Neural crest cell (in vitro differentiated cells): ENCODE measurements around the gene ANKK1. TPM values are rescaled to one million over a fixed set of nuclear protein-coding genes. Genes with fewer than 3 reads are reported as not detected.

Experiments used
- DNase-seq: peaks from one replicate; pipeline ENCODE4 v3.0.0; 2021; ENCODE audit warnings: low read depth, mixed read lengths, low spot score
- H3K27ac Mint-ChIP-seq: one replicate; pipeline ENCODE4 v1.8.0; 2021; ENCODE audit warnings: mild to moderate bottlenecking, mixed read lengths; ENCODE audit not compliant: unreplicated experiment
- H3K27me3 Mint-ChIP-seq: 2 replicates; pipeline ENCODE4 v1.8.0; 2021; ENCODE audit warnings: low read depth, mild to moderate bottlenecking, mixed read lengths
- H3K36me3 Mint-ChIP-seq: 2 replicates; pipeline ENCODE4 v1.8.0; 2021; ENCODE audit warnings: low read depth, mild to moderate bottlenecking, mixed read lengths
- H3K4me1 Mint-ChIP-seq: 2 replicates; pipeline ENCODE4 v1.8.0; 2021; ENCODE audit warnings: mixed read lengths
- H3K4me3 Mint-ChIP-seq: one replicate; pipeline ENCODE4 v1.8.0; 2021; ENCODE audit warnings: mild to moderate bottlenecking, mixed read lengths
- H3K9me3 Mint-ChIP-seq: 2 replicates; pipeline ENCODE4 v1.8.0; 2021; ENCODE audit warnings: mixed read lengths
- CTCF ChIP-seq: fragments of 200-600 bp; sonication (generic); conservative IDR thresholded peaks from 2 replicates; pipeline ENCODE4 v1.5.0; 2021; ENCODE audit warnings: antibody characterized with exemption, mild to moderate bottlenecking
- total RNA-seq: library from RNA; stranded (reverse); gene quantifications from 2 replicates; pipeline ENCODE4 v1.2.1, GENCODE V29; 2021

The ANKK1 gene
- total RNA-seq, 1 donor from 2014 or later: 0.09 TPM

- no peak for TF ChIP-seq CTCF
- DNase-seq: no peak
- Mint-ChIP-seq H3K4me3 (no peak overlapping the region), H3K9me3 (peaks cover 5% of the 10 kb centered on the region), H3K27me3 (peaks cover 17% of the 10 kb centered on the region), H3K36me3 (no peaks in the 10 kb centered on the region), H3K27ac (no peak overlapping the region), H3K4me1 (peaks cover 5% of the 10 kb centered on the region)
These were observed 8.9 kb upstream of the ANKK1 start for GRCh38 chr11:113378692-113379091.

DNA sequence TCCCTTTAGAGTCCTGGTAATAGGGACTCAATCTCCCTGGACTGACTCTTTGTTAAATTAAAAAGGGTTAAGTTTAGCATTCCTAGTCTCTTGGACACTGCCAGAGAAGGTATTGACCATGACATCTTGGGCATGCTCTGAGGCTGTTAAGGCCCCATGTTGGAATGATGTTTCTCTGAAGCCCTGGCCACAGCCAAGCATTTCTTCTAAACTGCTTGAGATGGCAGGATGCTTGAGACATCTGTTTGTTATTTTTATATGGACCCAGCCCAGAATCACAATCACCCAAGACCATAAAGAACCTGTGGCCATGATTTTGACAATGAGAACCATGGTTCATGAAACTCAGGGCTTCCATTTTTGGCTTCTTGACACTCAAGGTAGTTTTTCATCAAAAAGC, 5.5 kb upstream of the ANKK1 start:
- H3K4me1 Mint-ChIP-seq: peaks cover 5% of the 10 kb centered on the region
- H3K9me3 Mint-ChIP-seq: peaks cover 5% of the 10 kb centered on the region
- H3K27ac Mint-ChIP-seq: no peak overlapping the region
- peaks cover 22% of the 10 kb centered on the region for H3K27me3 Mint-ChIP-seq
- H3K4me3 Mint-ChIP-seq: no peak overlapping the region
- no peak for DNase-seq
- H3K36me3 Mint-ChIP-seq: no peaks in the 10 kb centered on the region
- TF ChIP-seq CTCF: no peak

DNA sequence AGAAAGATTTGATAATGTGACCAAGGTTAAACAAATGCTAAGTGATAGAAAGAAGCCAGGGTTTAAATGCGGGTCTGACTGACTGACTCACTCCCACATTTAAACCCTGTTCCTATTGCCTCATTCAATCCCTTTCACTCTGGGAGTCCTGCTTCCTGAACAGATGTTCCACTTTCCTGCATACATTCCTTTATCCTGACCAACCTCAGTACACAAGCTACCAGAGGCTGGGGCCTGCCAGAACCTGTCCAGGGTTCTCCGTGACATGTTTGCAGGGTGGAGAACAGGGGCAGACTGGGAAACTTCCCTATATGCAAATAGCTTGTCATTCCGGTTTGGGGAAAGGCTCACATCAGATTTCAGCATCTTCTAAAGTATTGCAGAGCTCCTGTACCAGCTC, 3.0 kb upstream of the ANKK1 start:
- no peaks in the 10 kb centered on the region for H3K36me3 Mint-ChIP-seq
- TF ChIP-seq CTCF: no peak
- H3K27me3 Mint-ChIP-seq: peaks cover 20% of the 10 kb centered on the region
- H3K4me3 Mint-ChIP-seq: no peak overlapping the region
- peaks cover 5% of the 10 kb centered on the region for H3K9me3 Mint-ChIP-seq
- no peak for DNase-seq
- no peak overlapping the region for H3K27ac Mint-ChIP-seq
- H3K4me1 Mint-ChIP-seq: no peaks in the 10 kb centered on the region

DNA sequence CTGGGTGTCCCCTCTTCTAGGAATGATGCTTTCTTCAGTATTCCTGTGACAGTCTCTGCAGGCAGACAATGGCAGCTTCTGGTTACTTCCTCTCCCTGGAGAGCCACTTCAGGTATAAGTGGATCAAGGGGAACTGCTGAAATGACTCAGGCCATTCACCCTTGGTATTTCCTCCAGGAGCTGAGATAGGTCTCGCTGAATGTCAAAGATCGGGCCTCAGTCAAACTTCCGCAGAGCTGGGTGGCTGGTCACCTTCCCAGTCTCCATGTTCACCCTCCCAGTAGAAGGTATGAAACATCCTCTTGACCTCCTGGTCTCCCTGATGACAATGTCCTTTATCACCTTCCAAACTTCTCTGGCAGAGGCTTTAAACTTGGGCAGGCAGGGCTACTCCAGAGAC, 1.8 kb upstream of the ANKK1 start:
- H3K36me3 Mint-ChIP-seq: no peaks in the 10 kb centered on the region
- H3K27ac Mint-ChIP-seq: no peak overlapping the region
- TF ChIP-seq CTCF: no peak
- no peak overlapping the region for H3K4me3 Mint-ChIP-seq
- DNase-seq: no peak
- no peaks in the 10 kb centered on the region for H3K9me3 Mint-ChIP-seq
- no peaks in the 10 kb centered on the region for H3K4me1 Mint-ChIP-seq
- peaks cover 14% of the 10 kb centered on the region for H3K27me3 Mint-ChIP-seq

DNA sequence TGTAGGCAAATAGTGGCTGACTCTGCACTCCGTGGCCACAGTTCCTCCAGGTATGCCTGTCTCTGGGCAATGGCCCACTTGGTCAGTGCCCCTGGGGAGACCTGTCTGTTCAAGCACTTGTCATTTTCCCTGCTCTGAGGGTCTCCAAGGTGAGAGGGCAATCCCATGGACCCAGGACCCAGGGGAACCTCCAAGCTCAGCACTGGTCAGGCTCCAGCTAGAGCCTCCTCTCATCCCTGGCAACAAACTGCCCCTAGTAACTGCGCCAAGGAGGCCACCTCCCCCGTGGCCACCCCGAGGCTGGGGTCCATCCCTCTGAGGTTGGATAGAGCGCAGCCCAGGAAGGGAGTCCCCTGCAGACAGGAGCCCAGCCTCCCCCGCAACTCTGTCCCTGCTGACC, 713 bp upstream of the ANKK1 start:
- DNase-seq: no peak
- no peak overlapping the region for H3K4me3 Mint-ChIP-seq
- H3K4me1 Mint-ChIP-seq: no peaks in the 10 kb centered on the region
- peaks cover 14% of the 10 kb centered on the region for H3K27me3 Mint-ChIP-seq
- no peaks in the 10 kb centered on the region for H3K9me3 Mint-ChIP-seq
- no peak for TF ChIP-seq CTCF
- H3K27ac Mint-ChIP-seq: no peak overlapping the region
- H3K36me3 Mint-ChIP-seq: no peaks in the 10 kb centered on the region

- H3K27me3 Mint-ChIP-seq: peaks cover 18% of the 10 kb centered on the region
- H3K4me1 Mint-ChIP-seq: no peaks in the 10 kb centered on the region
- no peaks in the 10 kb centered on the region for H3K9me3 Mint-ChIP-seq
- no peaks in the 10 kb centered on the region for H3K36me3 Mint-ChIP-seq
- DNase-seq: no peak
- no peak for TF ChIP-seq CTCF
- H3K4me3 Mint-ChIP-seq: no peak overlapping the region
- H3K27ac Mint-ChIP-seq: no peak overlapping the region
These were observed 1.7 kb downstream of the ANKK1 start for GRCh38 chr11:113389272-113389671.
